Endodermal cell (in vitro differentiated cells): ENCODE measurements around the gene CERS6. TPM values are rescaled to one million over a fixed set of nuclear protein-coding genes. Genes with fewer than 3 reads are reported as not detected.

ENCODE experiments used
- DNase-seq: peaks from one replicate; pipeline ENCODE4 v3.0.0-alpha.2; 2017
- H3K27ac ChIP-seq: 2 replicates; pipeline ENCODE4 v1.5.1; 2013; ENCODE audit warnings: mild to moderate bottlenecking, low read depth, low read length, moderate library complexity
- H3K27me3 ChIP-seq: 2 replicates; pipeline ENCODE4 v1.6.1; 2013; ENCODE audit warnings: mild to moderate bottlenecking, low read length, moderate library complexity; ENCODE audit not compliant: insufficient read depth, control insufficient read depth, poor library complexity, severe bottlenecking
- H3K36me3 ChIP-seq: 2 replicates; pipeline ENCODE4 v1.7.0; 2013; ENCODE audit warnings: mild to moderate bottlenecking, low read length, moderate library complexity; ENCODE audit not compliant: control insufficient read depth, insufficient read depth
- H3K4me1 ChIP-seq: one replicate; pipeline ENCODE4 v1.7.0; 2013; ENCODE audit warnings: low read length; ENCODE audit not compliant: control insufficient read depth, insufficient read depth
- H3K4me3 ChIP-seq: 2 replicates; pipeline ENCODE4 v1.5.1; 2013; ENCODE audit warnings: mild to moderate bottlenecking, low read length, moderate library complexity
- H3K9ac ChIP-seq: 2 replicates; pipeline ENCODE4 v1.6.1; 2013; ENCODE audit warnings: mild to moderate bottlenecking, low read length, moderate library complexity; ENCODE audit not compliant: poor library complexity, severe bottlenecking; ENCODE audit errors: extremely low read depth
- H3K9me3 ChIP-seq: 2 replicates; pipeline ENCODE4 v1.6.1; 2013; ENCODE audit warnings: mild to moderate bottlenecking, low read length, moderate library complexity; ENCODE audit not compliant: control insufficient read depth
- H3K27ac Mint-ChIP-seq: 2 replicates; pipeline ENCODE4 v1.8.0; 2020; ENCODE audit warnings: mixed read lengths
- H3K27me3 Mint-ChIP-seq: 2 replicates; pipeline ENCODE4 v1.8.0; 2021; ENCODE audit warnings: mild to moderate bottlenecking, mixed read lengths; ENCODE audit not compliant: insufficient read depth
- H3K36me3 Mint-ChIP-seq: 2 replicates; pipeline ENCODE4 v1.8.0; 2020; ENCODE audit warnings: low read depth, mixed read lengths
- H3K4me1 Mint-ChIP-seq: 2 replicates; pipeline ENCODE4 v1.8.0; 2020; ENCODE audit warnings: mixed read lengths
- H3K4me3 Mint-ChIP-seq: 2 replicates; pipeline ENCODE4 v1.8.0; 2020; ENCODE audit warnings: mild to moderate bottlenecking, moderate library complexity, mixed read lengths
- H3K9me3 Mint-ChIP-seq: 2 replicates; pipeline ENCODE4 v1.8.0; 2020; ENCODE audit warnings: mild to moderate bottlenecking, mixed read lengths
- CTCF ChIP-seq: fragments of 200-600 bp; sonication (generic); conservative IDR thresholded peaks from 2 replicates; pipeline ENCODE4 v1.5.0; 2021; ENCODE audit warnings: antibody characterized with exemption, mild to moderate bottlenecking
- WGBS, 2 experiments: methylation state at CpG; one replicate each; pipeline versions ENCODE4 v1.1.5 to v1.1.7; 2013; ENCODE audit warnings: missing lambda C conversion rate in 2 of 2, mixed read lengths in 1 of 2; ENCODE audit not compliant: insufficient coverage in 1 of 2, insufficient read length in 1 of 2; 5-methylcytosine and 5-hydroxymethylcytosine counted together
- microRNA-seq: library from miRNA; unstranded; fragments of <30 nt; microRNA quantifications from one replicate; pipeline ENCODE4 v1.2.0, GENCODE V29; 2020; ENCODE audit warnings: borderline microRNAs expressed
- total RNA-seq, 2 donors: library from RNA; stranded (reverse); fragmentation: NEBNext Ultra II Directional in 1 of 2; extraction: Animal tissue kit (Norgen Biotek cat#: 25700) in 1 of 2; gene quantifications; 2 replicates in 1 of 2; 3 replicates in 1 of 2; pipeline ENCODE4 v1.2.1, GENCODE V29; 2021

The CERS6 gene
- total RNA-seq, 2 donors from 2014 or later, result 41.3 to 52.0 TPM

- Mint-ChIP-seq H3K27ac (no peak overlapping the region), H3K36me3 (no peaks in the 10 kb centered on the region), H3K4me1 (peaks cover 14% of the 10 kb centered on the region), H3K9me3 (no peaks in the 10 kb centered on the region), H3K4me3 (no peak overlapping the region), H3K27me3 (no peaks in the 10 kb centered on the region)
- H3K27me3 ChIP-seq, result no peaks in the 10 kb centered on the region
- no peak for DNase-seq
- H3K9me3 ChIP-seq, result no peaks in the 10 kb centered on the region
- H3K4me3 ChIP-seq, result no peak overlapping the region
- no peak overlapping the region for H3K27ac ChIP-seq
- no peak for TF ChIP-seq CTCF
- H3K9ac ChIP-seq, result no peak overlapping the region
- 92 to 100% methylated on average over 1 of the region's 1 CpG for WGBS, 2 experiments
- no peaks in the 10 kb centered on the region for H3K36me3 ChIP-seq
- H3K4me1 ChIP-seq, result no peaks in the 10 kb centered on the region
These were observed 365.9 kb downstream of the CERS6 start for GRCh38 chr2:168821992-168822391.

Small RNA genes within 50 kb of the gene (microRNA-seq; reads per million reads assigned to microRNA genes)
- gene MIR4774, result not detected

Other genes with a start within 250 kb of the CERS6 start
- 10 to 100 TPM; 22.3 to 31.5 TPM for gene STK39, start 208.7 kb upstream of the CERS6 start, total RNA-seq